ENCODE results near the gene TMTC1. TPM values are rescaled to one million over a fixed set of nuclear protein-coding genes. Genes with fewer than 3 reads are reported as not detected.

Gene TMTC1
- total and polyA plus RNA-seq, 8 donors, result 1.2 to 5.1 (median 2.8) TPM

- Histone ChIP-seq H3K9me3 (no peaks in the 10 kb centered on the region), H3K4me3 (no peak overlapping the region), H3K4me1 (no peaks in the 10 kb centered on the region), H3K27ac (no peak overlapping the region), H3K36me3 (no peaks in the 10 kb centered on the region), H3K27me3 (no peaks in the 10 kb centered on the region)
- FAIRE-seq (no peak), DNase-seq (no peak), ATAC-seq (no peak)
- 72 to 88% methylated on average over 2 of the region's 2 CpGs for WGBS, 2 donors
- TF ChIP-seq CTCF (IDR thresholded peaks at IDR 0.05), result no peak
- intact Hi-C loops (cut with DNase I), result no loop called here
Measured at GRCh38 chr12:29546000-29546399, 237.7 kb downstream of the TMTC1 start.

GRCh38 chr12:29545102-29545467, 238.7 kb downstream of the TMTC1 start:
- no peak for DNase-seq
- 82 to 85% methylated on average over 4 of the region's 4 CpGs for WGBS, 2 donors
- Histone ChIP-seq H3K27me3 (no peaks in the 10 kb centered on the region), H3K4me1 (no peaks in the 10 kb centered on the region), H3K4me3 (no peak overlapping the region), H3K9me3 (no peaks in the 10 kb centered on the region), H3K36me3 (no peaks in the 10 kb centered on the region), H3K27ac (no peak overlapping the region)
- TF ChIP-seq CTCF (IDR thresholded peaks at IDR 0.05), result no peak
- intact Hi-C loops (cut with DNase I), result no loop called here
- FAIRE-seq, result no peak
- ATAC-seq, result no peak

GRCh38 chr12:29544428-29545101, 239.2 kb downstream of the TMTC1 start:
- TF ChIP-seq CTCF (IDR thresholded peaks at IDR 0.05), result no peak
- Histone ChIP-seq H3K27ac (no peak overlapping the region), H3K9me3 (no peaks in the 10 kb centered on the region), H3K4me1 (no peaks in the 10 kb centered on the region), H3K27me3 (no peaks in the 10 kb centered on the region), H3K4me3 (no peak overlapping the region), H3K36me3 (no peaks in the 10 kb centered on the region)
- DNase-seq (no peak), ATAC-seq (no peak), FAIRE-seq (no peak)
- 64 to 74% methylated on average over 6 of the region's 6 CpGs for WGBS, 2 donors
- intact Hi-C loops (cut with DNase I), result no loop called here

GRCh38 chr12:29543036-29543435, 240.7 kb downstream of the TMTC1 start:
- Histone ChIP-seq H3K27me3 (no peaks in the 10 kb centered on the region), H3K9me3 (no peaks in the 10 kb centered on the region), H3K27ac (no peak overlapping the region), H3K36me3 (no peaks in the 10 kb centered on the region), H3K4me1 (no peaks in the 10 kb centered on the region), H3K4me3 (no peak overlapping the region)
- FAIRE-seq (no peak), ATAC-seq (no peak), DNase-seq (no peak)
- WGBS, 2 donors, result 39 to 41% methylated on average over 4 of the region's 4 CpGs
- intact Hi-C loops (cut with DNase I), result no loop called here
- TF ChIP-seq CTCF (IDR thresholded peaks at IDR 0.05), result no peak

- DNase-seq (no peak), ATAC-seq (no peak), FAIRE-seq (no peak)
- intact Hi-C loops (cut with DNase I), result no loop called here
- H3K9me3 ChIP-seq, result no peaks in the 10 kb centered on the region
- no peak overlapping the region for H3K27ac ChIP-seq
- no peak overlapping the region for H3K4me3 ChIP-seq
- no peak for TF ChIP-seq CTCF (IDR thresholded peaks at IDR 0.05)
- H3K27me3 ChIP-seq, result no peaks in the 10 kb centered on the region
- no peaks in the 10 kb centered on the region for H3K4me1 ChIP-seq
- 72 to 82% methylated on average over 2 of the region's 2 CpGs for WGBS, 2 donors
- no peaks in the 10 kb centered on the region for H3K36me3 ChIP-seq
Measured at GRCh38 chr12:29537298-29537697, 246.4 kb downstream of the TMTC1 start.

Measured in pancreas (tissue), 10 donors.